ENCODE data around the gene SRGAP3.

The SRGAP3 gene

DNA sequence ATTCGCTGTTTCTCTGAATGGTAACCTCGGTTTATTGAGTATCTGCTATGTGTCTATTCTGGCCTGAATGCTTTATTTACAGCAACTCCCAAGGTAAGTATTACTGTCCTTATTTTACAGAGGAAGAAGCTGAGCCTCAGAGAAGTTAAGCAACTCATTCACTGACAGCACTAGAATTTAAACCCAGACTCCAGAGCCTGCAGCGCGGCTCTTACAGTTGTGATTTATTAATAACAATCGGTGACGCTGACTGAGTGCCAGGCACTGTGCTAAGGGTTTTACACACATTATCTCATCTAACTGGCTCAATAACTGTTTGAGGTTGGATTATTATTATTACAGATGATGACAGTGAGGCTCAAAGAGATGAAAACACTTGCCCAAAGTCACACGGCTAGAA lies 19.6 kb downstream of the SRGAP3 start:
- in situ Hi-C loops (cut with HindIII; ENCODE audit: low sequenced_read_pairs): loop anchor here (5.0 kb wide), 1 partner anchor 72 kb away; no protein-coding TSS in a partner anchor

DNA sequence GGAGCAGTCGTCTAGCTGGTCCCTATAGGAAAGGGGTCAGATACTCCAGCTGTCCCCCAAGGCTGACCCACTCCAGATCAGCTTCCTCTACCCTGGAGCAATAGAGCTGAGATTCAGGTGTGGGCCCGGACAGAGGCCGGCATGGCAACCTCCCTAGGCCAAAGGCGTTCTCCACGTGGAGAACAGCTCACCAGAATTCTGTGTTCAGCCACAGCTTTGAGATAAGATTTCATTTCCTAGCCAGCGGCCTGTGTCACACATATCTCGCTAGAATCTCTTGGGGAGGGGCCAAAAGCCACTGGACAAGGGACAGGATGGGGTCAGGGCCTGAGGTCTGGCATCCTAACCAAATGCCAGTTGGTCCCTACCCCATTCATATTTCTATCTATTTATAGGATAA lies 20.1 kb downstream of the SRGAP3 start:
- in situ Hi-C loops (cut with HindIII; ENCODE audit: low sequenced_read_pairs): no loop called here

DNA sequence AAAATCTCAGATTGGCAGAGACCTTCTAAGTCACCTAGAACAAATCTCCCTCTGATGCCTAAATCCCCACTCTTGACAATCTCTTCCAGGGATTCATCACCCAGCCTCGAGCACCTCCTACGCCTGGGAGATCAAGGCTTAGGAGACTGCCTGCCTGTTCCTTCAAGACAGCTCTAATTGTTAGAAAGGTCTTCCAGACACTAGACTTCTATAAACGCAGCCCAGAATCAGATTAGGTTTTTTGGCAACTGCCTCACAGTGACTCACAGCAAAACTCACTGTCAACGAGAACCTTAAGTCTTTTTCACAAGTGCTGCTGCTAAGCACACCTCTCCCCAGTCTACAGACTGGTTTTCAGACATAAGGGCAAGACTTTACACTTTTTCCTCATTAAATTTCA lies 23.1 kb downstream of the SRGAP3 start:
- in situ Hi-C loops (cut with HindIII; ENCODE audit: low sequenced_read_pairs): no loop called here

DNA sequence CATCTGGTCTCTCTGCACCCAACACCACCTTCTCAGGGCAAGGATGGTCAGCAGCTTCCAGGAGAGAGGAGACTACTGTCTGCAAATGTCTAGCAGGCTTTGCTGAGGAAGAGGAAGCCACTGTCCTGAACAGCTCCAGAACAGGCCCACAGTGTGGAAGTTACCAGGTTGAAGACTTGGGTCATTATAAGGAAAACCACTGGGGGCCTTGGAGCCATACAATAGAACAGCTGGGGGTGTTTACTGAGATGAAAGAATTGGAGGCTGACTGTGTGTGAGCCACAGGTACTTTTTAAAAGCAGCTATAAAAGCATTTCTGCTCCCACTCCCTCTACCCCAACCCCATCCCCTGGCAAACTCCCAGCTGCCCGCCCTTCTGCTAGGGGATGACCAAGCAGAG lies 24.2 kb downstream of the SRGAP3 start:
- in situ Hi-C loops (cut with HindIII; ENCODE audit: low sequenced_read_pairs): no loop called here

DNA sequence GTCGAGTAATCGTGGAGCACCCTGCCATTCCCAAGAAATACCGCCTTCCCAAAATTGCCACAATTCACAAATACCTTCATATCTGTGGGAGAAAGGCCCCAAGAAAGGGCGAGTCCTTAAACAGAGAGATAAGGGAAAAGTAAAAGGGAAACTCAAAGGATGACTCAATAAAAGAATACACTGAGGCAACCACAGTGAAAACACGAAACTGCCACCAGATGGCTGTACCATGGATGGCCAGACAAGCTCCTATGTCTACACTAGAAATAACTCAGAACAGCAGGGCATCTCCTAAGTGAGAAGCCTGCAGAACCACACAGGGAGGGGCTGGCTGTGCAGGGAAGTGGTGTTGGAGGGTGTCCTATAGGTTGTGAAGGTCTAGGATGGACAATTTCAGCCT lies 25.0 kb downstream of the SRGAP3 start:
- in situ Hi-C loops (cut with HindIII; ENCODE audit: low sequenced_read_pairs): no loop called here

DNA sequence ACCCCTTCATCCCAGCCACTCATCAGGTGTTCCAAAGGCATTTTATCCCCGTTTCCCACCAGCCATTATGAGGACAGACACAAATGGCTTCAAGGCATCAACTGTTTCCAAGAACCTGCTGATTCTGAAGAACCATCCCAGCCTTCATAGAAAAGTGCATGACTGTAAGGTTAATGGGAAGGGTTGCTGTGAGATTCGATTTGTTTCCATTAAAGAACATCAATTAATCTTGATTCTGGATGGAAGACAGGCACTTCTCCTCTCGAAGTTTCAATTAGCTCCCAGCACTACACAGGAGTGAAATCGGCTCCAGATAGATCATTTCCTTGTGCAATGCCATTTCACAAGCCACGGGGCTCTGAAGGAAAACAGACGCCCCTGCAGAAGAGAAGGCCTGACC lies 25.8 kb downstream of the SRGAP3 start:
- in situ Hi-C loops (cut with HindIII; ENCODE audit: low sequenced_read_pairs): no loop called here

- in situ Hi-C loops (cut with HindIII; ENCODE audit: low sequenced_read_pairs): no loop called here
Observed at GRCh38 chr3:9222956-9223639, 26.3 kb downstream of the SRGAP3 start.

DNA sequence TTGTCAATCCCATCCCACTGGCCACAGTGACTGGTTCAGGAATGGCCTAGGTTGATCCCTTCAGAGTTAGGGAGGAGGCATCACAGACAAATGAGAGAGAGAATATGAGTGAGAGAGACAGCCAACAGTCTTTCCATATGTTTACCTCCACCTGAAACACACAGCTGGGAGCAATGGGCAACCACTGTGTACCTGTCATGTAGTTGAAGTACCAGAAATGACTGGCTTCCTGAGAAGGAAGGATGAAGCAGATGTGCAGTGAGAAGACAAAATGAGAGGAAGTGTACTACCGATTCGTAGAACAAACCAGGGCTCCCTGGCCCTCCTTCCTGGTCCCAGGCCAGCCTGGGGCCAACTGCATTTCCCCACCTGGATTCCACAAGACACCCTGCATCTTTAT lies 27.4 kb downstream of the SRGAP3 start:
- in situ Hi-C loops (cut with HindIII; ENCODE audit: low sequenced_read_pairs): no loop called here

- in situ Hi-C loops (cut with HindIII; ENCODE audit: low sequenced_read_pairs): no loop called here
Observed at GRCh38 chr3:9218514-9218846, 31.0 kb downstream of the SRGAP3 start.

DNA sequence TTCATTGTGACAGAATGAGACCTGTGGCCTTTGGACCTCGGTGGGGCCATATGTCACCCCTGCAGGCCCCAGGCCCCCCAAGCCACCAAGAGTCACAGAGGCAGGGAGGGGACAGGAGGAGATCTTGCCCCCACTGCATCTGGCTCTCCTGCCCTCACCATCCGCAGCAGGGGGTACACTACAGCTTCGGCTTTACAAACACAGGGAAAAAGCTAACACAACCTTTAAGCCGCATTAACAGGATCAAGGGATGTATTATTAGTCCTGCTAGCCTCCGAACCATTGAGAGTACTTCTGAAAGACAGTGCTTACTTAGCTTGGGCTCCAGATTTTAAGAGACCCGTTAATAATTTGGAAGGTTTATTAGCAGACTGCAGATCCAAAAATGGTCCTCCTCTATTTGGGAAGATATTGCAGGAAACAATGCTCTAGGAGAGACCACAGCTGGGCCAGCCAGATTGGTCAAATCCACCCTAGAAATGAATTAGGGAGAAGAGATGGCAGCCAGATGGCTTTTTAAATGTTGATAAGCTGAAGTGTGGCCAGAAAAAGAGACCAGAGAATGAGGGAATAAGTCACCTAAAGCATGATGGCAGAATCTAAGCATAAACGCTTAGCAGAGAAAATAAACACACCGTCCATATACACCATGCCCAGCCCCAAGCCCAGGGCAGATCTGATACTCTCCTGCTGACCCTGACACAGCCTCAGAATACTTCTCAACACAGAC lies 31.5 kb downstream of the SRGAP3 start:
- in situ Hi-C loops (cut with HindIII; ENCODE audit: low sequenced_read_pairs): no loop called here

GRCh38 chr3:9216736-9217135 lies 32.7 kb downstream of the SRGAP3 start:
- in situ Hi-C loops (cut with HindIII; ENCODE audit: low sequenced_read_pairs): no loop called here

DNA sequence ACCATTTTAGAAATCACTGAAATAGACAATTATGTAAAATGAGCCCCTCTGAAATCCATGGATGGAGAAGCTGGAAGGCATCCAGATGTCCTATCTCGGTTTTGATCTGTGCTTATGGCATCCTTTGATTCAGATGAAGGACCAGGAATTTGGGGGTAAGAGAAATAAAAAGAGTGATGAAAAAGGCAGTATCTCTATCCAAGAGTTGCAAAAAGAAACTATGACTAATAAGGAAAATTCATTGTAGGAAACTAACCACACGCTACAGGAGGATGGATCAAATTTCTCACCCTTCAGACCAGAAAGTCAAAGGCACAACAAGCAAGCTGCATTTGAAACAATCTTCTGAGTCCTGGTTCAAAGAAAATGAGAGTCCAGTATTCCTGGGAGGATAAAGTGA lies 34.8 kb downstream of the SRGAP3 start:
- in situ Hi-C loops (cut with HindIII; ENCODE audit: low sequenced_read_pairs): loop anchor here (5.0 kb wide), 1 partner anchor 38 kb away; no protein-coding TSS in a partner anchor

- in situ Hi-C loops (cut with HindIII; ENCODE audit: low sequenced_read_pairs): loop anchor here (5.0 kb wide), 1 partner anchor 38 kb away; no protein-coding TSS in a partner anchor
Observed at GRCh38 chr3:9214185-9214584, 35.3 kb downstream of the SRGAP3 start.

DNA sequence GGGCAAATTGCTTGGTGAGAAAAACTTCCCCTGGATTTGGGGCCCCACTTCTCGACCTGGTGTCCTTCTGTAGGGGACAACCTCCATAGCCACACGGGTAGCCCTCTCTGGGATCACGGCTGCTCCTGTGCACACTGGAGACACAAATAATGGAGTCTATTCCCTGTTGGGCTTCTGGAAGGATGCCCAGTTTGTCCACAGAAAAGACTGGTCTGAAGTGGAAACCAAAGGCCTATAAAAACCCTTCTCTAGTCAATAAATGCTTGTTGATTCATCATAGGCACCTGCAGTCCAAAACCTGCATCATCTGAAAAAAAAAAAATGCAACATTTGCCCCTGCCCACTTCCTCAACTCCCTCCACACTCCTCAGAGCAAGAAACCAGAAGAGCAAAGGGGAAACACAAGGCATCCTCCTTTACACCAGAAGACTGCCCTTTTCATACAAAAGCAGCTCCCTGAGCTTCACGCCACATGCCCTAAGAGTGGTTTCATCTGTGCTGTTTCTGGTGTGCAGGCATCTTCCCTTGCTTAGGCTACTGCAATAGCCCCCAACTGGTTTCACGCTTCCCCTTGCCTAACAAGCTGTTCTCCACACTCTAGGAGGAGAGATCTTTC lies 36.3 kb downstream of the SRGAP3 start:
- in situ Hi-C loops (cut with HindIII; ENCODE audit: low sequenced_read_pairs): loop anchor here (5.0 kb wide), 1 partner anchor 39 kb away; no protein-coding TSS in a partner anchor

GRCh38 chr3:9211155-9211950 lies 38.1 kb downstream of the SRGAP3 start:
- in situ Hi-C loops (cut with HindIII; ENCODE audit: low sequenced_read_pairs): loop anchor here (5.0 kb wide), 1 partner anchor 41 kb away; no protein-coding TSS in a partner anchor

GRCh38 chr3:9209777-9210176 lies 39.7 kb downstream of the SRGAP3 start:
- in situ Hi-C loops (cut with HindIII; ENCODE audit: low sequenced_read_pairs): loop anchor here (5.0 kb wide), 1 partner anchor 43 kb away; no protein-coding TSS in a partner anchor

GRCh38 chr3:9208605-9209152 lies 40.8 kb downstream of the SRGAP3 start:
- in situ Hi-C loops (cut with HindIII; ENCODE audit: low sequenced_read_pairs): no loop called here

DNA sequence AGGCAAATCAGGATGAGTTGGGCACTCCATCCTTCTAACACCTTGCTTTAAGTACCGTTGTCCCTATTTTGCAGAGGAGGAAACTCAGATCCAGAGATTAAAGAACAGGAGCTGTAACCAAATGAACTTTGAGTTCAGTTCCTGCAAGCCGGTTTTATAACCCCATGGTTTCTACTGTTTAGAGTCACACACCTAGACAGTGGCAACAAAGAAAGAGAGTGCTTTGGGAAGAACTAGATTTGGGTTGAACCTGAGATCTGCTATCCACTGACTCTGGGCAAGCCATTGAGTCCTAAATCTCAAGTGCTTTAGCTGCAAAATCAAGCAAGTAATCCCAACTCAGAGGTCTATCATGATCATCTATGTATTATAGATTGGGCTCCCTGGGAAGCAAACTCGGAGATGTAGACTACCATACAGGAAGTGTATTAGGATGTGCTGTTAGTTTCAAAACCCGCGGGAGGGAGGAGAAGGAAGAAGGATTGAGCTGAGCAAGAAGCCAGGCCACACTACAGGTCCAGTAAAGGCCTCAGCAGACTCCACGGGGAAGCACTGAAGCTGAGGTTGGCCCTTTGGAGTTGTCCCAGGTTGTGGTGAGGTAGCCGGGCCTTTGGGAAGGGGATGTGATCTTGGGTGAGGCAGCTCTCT lies 42.2 kb downstream of the SRGAP3 start:
- in situ Hi-C loops (cut with HindIII; ENCODE audit: low sequenced_read_pairs): no loop called here

GRCh38 chr3:9206287-9206686 lies 43.2 kb downstream of the SRGAP3 start:
- in situ Hi-C loops (cut with HindIII; ENCODE audit: low sequenced_read_pairs): no loop called here

All from endothelial cell of hepatic sinusoid (primary cell).